Progenitor cell of endocrine pancreas (in vitro differentiated cells): ENCODE data around the gene B4GALT6. TPM values are rescaled to one million over a fixed set of nuclear protein-coding genes. Genes with fewer than 3 reads are reported as not detected.

ENCODE experiments used
- DNase-seq: peaks from one replicate; pipeline ENCODE4 v3.0.0; 2021; ENCODE audit warnings: low spot score; ENCODE audit not compliant: unreplicated experiment
- H3K27ac Mint-ChIP-seq: 2 replicates; pipeline ENCODE4 v1.8.0; 2021; ENCODE audit warnings: mild to moderate bottlenecking, moderate library complexity, mixed read lengths
- H3K27me3 Mint-ChIP-seq: 2 replicates; pipeline ENCODE4 v1.8.0; 2021; ENCODE audit warnings: mixed read lengths
- H3K36me3 Mint-ChIP-seq: 2 replicates; pipeline ENCODE4 v1.8.0; 2022; ENCODE audit warnings: mixed read lengths; ENCODE audit not compliant: insufficient read depth
- H3K4me1 Mint-ChIP-seq: 2 replicates; pipeline ENCODE4 v1.8.0; 2021; ENCODE audit warnings: low read depth, mixed read lengths
- H3K4me3 Mint-ChIP-seq: 2 replicates; pipeline ENCODE4 v1.8.0; 2021; ENCODE audit warnings: low read depth, mild to moderate bottlenecking, moderate library complexity, mixed read lengths
- H3K9me3 Mint-ChIP-seq: 2 replicates; pipeline ENCODE4 v1.8.0; 2021; ENCODE audit warnings: low read depth, mixed read lengths
- total RNA-seq: library from RNA; stranded (reverse); gene quantifications from 2 replicates; pipeline ENCODE4 v1.2.1, GENCODE V29; 2021
- TF ChIP-seq, protein P1 (sequence below): fragments of 200-600 bp; sonication (generic); IDR thresholded peaks from one replicate; pipeline ENCODE4 v1.5.0; 2021; ENCODE audit warnings: antibody characterized with exemption, mild to moderate bottlenecking; ENCODE audit not compliant: unreplicated experiment

Gene B4GALT6
- total RNA-seq, 1 donor from 2014 or later = 32.2 TPM

DNA sequence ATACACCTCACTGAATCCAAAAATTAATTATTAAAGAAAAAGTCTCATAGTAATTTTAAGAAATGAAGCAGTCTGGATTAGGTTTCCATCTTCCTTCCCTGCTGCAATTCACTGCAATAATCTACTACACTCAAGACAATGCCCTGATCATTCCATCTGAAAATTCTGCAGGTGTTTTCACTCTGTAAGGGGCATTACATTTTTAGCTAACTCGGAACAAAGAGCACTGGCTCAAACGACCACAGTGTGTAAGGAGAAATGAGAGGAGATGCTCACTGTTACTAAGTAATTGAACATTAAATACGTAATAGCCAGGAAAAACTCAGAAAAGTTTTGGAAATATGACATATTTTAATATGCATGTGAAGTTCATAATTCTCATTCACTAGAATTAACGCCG is 1.3 kb downstream of the B4GALT6 start:
- TF ChIP-seq, protein P1, sequence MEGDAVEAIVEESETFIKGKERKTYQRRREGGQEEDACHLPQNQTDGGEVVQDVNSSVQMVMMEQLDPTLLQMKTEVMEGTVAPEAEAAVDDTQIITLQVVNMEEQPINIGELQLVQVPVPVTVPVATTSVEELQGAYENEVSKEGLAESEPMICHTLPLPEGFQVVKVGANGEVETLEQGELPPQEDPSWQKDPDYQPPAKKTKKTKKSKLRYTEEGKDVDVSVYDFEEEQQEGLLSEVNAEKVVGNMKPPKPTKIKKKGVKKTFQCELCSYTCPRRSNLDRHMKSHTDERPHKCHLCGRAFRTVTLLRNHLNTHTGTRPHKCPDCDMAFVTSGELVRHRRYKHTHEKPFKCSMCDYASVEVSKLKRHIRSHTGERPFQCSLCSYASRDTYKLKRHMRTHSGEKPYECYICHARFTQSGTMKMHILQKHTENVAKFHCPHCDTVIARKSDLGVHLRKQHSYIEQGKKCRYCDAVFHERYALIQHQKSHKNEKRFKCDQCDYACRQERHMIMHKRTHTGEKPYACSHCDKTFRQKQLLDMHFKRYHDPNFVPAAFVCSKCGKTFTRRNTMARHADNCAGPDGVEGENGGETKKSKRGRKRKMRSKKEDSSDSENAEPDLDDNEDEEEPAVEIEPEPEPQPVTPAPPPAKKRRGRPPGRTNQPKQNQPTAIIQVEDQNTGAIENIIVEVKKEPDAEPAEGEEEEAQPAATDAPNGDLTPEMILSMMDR = no peak
- no peaks in the 10 kb centered on the region for H3K9me3 Mint-ChIP-seq
- peak overlapping the region; percentile 97 for H3K27ac Mint-ChIP-seq
- no peaks in the 10 kb centered on the region for H3K27me3 Mint-ChIP-seq
- H3K36me3 Mint-ChIP-seq = no peaks in the 10 kb centered on the region
- DNase-seq = no peak
- H3K4me1 Mint-ChIP-seq = peaks cover 54% of the 10 kb centered on the region
- H3K4me3 Mint-ChIP-seq = peak overlapping the region; percentile 98

DNA sequence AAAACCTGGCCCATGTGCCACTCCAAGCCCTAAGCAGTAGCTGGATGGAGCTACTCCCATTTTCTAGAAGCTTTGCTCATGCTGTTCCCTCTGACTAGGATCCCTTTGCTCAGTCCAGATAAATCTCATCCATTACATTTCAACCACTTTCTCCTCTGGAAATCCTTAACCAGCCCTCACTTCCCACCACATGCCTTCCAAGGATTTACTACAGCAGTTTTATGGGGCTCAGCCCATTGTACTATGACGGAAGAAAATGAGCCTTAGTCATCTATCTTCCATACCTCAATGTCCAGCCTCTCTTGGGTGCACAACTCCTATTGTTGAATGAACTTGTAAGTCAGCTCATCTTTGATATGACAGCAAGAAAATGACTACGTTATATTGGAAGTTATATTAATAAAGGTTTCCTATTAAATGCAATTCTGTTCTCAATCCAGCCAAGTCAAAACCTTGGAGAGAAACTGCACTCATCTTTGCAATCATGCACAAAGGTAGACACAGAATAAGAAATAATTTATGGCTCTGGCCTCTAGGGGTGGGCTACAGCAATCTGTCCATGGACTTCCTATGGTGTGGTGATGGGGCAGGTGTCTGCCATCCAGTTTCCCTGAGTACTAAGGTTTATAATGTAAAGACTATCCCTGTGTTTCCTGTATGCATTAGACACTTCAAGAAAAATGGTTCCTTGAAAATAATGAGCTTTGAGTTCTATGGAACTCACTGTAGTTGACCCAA is 3.4 kb downstream of the B4GALT6 start:
- H3K36me3 Mint-ChIP-seq = no peaks in the 10 kb centered on the region
- no peak for DNase-seq
- no peak overlapping the region for H3K27ac Mint-ChIP-seq
- H3K27me3 Mint-ChIP-seq = no peaks in the 10 kb centered on the region
- no peaks in the 10 kb centered on the region for H3K9me3 Mint-ChIP-seq
- TF ChIP-seq, protein P1 = peak; percentile 43
- H3K4me3 Mint-ChIP-seq = no peak overlapping the region
- peaks cover 55% of the 10 kb centered on the region for H3K4me1 Mint-ChIP-seq

DNA sequence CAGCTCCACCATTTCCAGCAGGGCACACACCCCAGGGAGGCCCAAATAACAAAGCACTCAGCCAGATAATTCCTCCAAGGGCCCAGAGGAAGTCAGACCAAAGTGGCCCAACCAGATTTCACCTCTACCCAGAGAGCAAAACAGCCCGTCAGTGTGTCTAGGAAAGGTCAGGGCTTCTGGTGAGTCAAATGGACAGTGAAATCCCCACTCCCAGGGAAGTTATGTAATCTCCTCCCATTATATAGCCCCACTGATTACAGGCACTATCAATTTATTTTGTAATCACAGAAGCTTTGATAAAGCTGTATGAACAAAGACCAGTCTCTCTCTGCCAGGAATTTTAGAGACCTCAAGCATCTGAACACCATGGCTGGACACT is 4.0 kb downstream of the B4GALT6 start:
- Mint-ChIP-seq H3K36me3 (no peaks in the 10 kb centered on the region), H3K9me3 (no peaks in the 10 kb centered on the region), H3K4me1 (peaks cover 54% of the 10 kb centered on the region), H3K27ac (peak overlapping the region; percentile 87), H3K4me3 (no peak overlapping the region), H3K27me3 (no peaks in the 10 kb centered on the region)
- TF ChIP-seq, protein P1 = no peak
- DNase-seq = no peak

DNA sequence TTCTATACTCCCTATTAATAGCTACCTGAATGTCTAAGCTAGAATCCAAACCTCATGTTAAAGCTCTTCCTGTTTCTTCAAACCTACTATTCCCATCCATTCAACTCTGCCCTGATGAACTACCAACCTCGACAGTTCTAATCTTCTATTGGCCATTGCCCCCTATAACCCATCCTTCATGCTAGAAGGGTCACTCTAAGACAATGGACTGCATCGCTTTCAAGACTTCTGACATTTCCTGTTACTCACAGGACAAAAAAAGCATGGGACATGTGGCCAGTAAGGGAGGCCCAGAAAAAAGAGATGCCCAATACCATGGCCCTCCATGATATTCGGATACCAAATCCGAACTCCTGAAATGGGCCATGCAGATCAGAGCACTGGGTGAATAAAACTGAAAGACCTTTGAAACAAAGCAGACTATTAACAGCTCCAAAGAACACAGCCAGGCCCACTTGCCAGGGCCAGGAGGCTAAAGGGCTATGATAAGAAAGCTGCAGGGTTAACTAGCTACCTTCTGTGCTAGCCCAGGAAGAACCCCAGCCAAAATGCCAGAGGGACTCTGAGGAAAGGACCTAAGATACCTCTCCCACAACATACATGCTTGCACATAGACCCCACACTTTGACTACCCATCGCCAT is 4.5 kb downstream of the B4GALT6 start:
- TF ChIP-seq, protein P1 = no peak
- no peak for DNase-seq
- no peaks in the 10 kb centered on the region for H3K27me3 Mint-ChIP-seq
- H3K4me1 Mint-ChIP-seq = peaks cover 59% of the 10 kb centered on the region
- H3K27ac Mint-ChIP-seq = peak overlapping the region; percentile 87
- H3K4me3 Mint-ChIP-seq = no peak overlapping the region
- no peaks in the 10 kb centered on the region for H3K9me3 Mint-ChIP-seq
- no peaks in the 10 kb centered on the region for H3K36me3 Mint-ChIP-seq

DNA sequence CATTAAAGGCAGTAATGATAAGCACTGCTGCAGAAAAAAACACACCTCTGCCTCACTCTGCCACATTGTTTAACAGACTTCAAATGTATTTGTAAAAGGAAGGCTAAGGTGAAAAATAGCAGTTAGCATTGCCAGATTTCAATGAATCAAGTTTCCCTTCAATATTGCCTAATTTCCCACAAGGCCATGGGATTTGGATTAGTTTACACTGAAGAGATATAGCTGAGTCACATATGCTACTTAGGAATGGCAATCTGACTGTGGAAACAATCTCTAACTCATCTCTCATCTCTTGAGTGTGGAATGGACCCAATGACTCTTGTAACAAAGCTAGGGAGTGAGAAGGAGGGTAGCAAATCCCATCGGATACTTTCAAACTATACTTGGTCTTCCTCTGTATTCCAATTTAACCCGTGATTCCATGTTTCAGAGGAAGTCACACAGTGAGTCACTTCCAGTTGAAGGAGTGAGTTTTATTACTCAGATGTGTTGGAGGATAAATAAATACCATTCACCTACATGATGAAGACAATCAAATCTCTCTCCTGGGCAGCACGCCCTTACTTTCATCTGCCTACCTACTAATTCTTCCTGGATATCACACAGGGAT is 5.1 kb downstream of the B4GALT6 start:
- Mint-ChIP-seq H3K27ac (no peak overlapping the region), H3K4me3 (no peak overlapping the region)

More for the DNA sequence above, 5.1 kb downstream of the B4GALT6 start:
- TF ChIP-seq, protein P1 = no peak
- Mint-ChIP-seq H3K36me3 (no peaks in the 10 kb centered on the region), H3K9me3 (no peaks in the 10 kb centered on the region), H3K27me3 (no peaks in the 10 kb centered on the region), H3K4me1 (peaks cover 63% of the 10 kb centered on the region)
- DNase-seq = no peak
